Esophagus muscularis mucosa (tissue), 4 donors: ENCODE data around the gene SAT2. TPM values are rescaled to one million over a fixed set of nuclear protein-coding genes. Genes with fewer than 3 reads are reported as not detected.
A peak's percentile ranks its signal among the peaks of the same experiment; 100 is the strongest.

ENCODE experiments used
- DNase-seq: peaks from one replicate; pipeline ENCODE4 v3.0.0-alpha.2; 2017; ENCODE audit errors: extremely low spot score
- H3K27ac ChIP-seq, 4 donors: fragments of 200-600 bp; sonication (generic); replicated peaks in 1 of 4; 1 replicate in 3 of 4; 2 replicates in 1 of 4; pipeline ENCODE4 v1.5.1; 2016 to 2019; ENCODE audit warnings: mild to moderate bottlenecking in 1 of 4
- H3K27me3 ChIP-seq, 4 donors: fragments of 200-600 bp; sonication (generic); one replicate each; pipeline versions ENCODE4 v1.5.1 to v1.6.0; 2016 to 2019
- H3K36me3 ChIP-seq, 4 donors: fragments of 200-600 bp; sonication (generic); one replicate each; pipeline ENCODE4 v1.5.1; 2016 to 2019
- H3K4me1 ChIP-seq, 4 donors: fragments of 200-600 bp; sonication (generic); one replicate each; pipeline ENCODE4 v1.5.1; 2016 to 2019
- H3K4me3 ChIP-seq, 4 donors: fragments of 200-600 bp; sonication (generic); 1 replicate in 2 of 4; 2 replicates in 2 of 4; pipeline ENCODE4 v1.5.1; 2016 to 2019; ENCODE audit warnings: mild to moderate bottlenecking in 4 of 4, moderate library complexity in 1 of 4
- H3K9me3 ChIP-seq, 4 donors: fragments of 200-600 bp; sonication (generic); 1 replicate in 3 of 4; 2 replicates in 1 of 4; pipeline ENCODE4 v1.5.1; 2016 to 2019
- EP300 ChIP-seq: sonication (generic); formaldehyde crosslinking; IDR thresholded peaks from one replicate; pipeline ENCODE4 v1.6.1; 2017; ENCODE audit warnings: antibody characterized with exemption
- POLR2A ChIP-seq: fragments of 450-650 bp; IDR thresholded peaks from one replicate; pipeline ENCODE4 v1.6.1; 2017; ENCODE audit warnings: antibody characterized with exemption, moderate library complexity, mild to moderate bottlenecking, low read depth
- POLR2AphosphoS5 ChIP-seq, 2 donors: sonication (generic); formaldehyde crosslinking; IDR thresholded peaks; one replicate each; pipeline ENCODE4 v1.6.1; 2017; ENCODE audit warnings: antibody characterized with exemption in 2 of 2
- WGBS: methylation state at CpG from one replicate; pipeline ENCODE4 v1.1.5; 2018; 5-methylcytosine and 5-hydroxymethylcytosine counted together
- intact Hi-C: fragments of 100-400 bp; cut with DNase I; formaldehyde crosslinking; loops from one replicate; pipeline ENCODE4 v1.15.1; 2023
- total RNA-seq, 4 donors: library from RNA; depleted of rRNA; stranded (reverse); fragments of >200 nt; gene quantifications; one replicate each; pipeline versions ENCODE4 v1.1.0 to v1.2.1, GENCODE V29; 2016
- TF ChIP-seq, protein P1 (sequence below), 3 experiments: fragments of 200-600 bp in 2 of 3; fragments of 450-650 bp in 1 of 3; sonication (generic) in 2 of 3; IDR thresholded peaks; one replicate each; pipeline ENCODE4 v1.5.1; 2017 to 2019; ENCODE audit warnings: antibody characterized with exemption in 3 of 3, mild to moderate bottlenecking in 2 of 3, moderate library complexity in 1 of 3

The SAT2 gene
- total RNA-seq, 4 donors from 2014 or later, result 54.0 to 71.4 (median 64.2) TPM

DNA sequence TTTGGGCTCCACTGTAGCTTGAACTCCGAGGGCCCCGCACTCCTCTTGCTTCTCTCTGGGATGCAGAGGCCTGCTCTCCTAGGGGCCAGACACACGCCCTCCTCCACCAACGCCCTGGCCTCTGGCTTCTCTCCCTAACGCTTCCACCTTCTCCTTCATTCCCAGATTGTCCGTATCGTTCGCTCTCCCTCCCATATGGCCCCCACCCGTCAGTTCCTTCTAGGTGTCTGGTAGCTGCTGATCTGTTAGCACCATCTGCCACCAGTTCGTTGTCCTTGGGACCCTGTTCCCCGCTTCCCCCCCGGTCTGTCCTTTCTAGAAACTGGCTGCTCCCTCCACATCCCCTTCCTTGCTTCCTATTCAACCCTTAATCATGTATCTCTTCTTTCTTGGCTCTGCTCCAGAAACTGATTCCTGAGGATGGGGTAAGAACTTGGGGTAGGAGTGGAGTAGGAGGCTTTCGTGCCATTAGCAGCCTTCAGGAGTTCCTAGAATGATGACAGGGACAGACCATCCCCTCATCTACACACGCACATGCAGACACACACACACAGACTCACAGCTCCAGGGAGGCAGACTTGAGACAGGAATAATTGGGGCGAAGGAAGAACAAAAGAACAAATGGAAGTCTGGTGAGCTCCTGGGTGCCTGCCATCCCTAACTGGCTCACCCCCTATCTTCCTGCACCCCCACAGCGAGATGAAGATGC lies 27.4 kb upstream of the SAT2 start:
- Histone ChIP-seq H3K4me1 (peaks cover 23 to 41% (median 37%) of the 10 kb centered on the region in 4 donors), H3K27ac (no peak overlapping the region), H3K27me3 (peaks cover 0 to 20% (median 19%) of the 10 kb centered on the region in 4 donors), H3K36me3 (no peaks in the 10 kb centered on the region), H3K4me3 (no peak overlapping the region), H3K9me3 (no peaks in the 10 kb centered on the region)
- no peak for DNase-seq
- no peak for TF ChIP-seq EP300
- TF ChIP-seq POLR2A, result no peak
- TF ChIP-seq POLR2AphosphoS5 (IDR thresholded peaks at IDR 0.05), result no peak
- TF ChIP-seq, protein P1, sequence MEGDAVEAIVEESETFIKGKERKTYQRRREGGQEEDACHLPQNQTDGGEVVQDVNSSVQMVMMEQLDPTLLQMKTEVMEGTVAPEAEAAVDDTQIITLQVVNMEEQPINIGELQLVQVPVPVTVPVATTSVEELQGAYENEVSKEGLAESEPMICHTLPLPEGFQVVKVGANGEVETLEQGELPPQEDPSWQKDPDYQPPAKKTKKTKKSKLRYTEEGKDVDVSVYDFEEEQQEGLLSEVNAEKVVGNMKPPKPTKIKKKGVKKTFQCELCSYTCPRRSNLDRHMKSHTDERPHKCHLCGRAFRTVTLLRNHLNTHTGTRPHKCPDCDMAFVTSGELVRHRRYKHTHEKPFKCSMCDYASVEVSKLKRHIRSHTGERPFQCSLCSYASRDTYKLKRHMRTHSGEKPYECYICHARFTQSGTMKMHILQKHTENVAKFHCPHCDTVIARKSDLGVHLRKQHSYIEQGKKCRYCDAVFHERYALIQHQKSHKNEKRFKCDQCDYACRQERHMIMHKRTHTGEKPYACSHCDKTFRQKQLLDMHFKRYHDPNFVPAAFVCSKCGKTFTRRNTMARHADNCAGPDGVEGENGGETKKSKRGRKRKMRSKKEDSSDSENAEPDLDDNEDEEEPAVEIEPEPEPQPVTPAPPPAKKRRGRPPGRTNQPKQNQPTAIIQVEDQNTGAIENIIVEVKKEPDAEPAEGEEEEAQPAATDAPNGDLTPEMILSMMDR (IDR thresholded peaks at IDR 0.05), result no peak
- intact Hi-C loops, result no loop called here
- WGBS, result 74% methylated on average over 16 of the region's 16 CpGs

DNA sequence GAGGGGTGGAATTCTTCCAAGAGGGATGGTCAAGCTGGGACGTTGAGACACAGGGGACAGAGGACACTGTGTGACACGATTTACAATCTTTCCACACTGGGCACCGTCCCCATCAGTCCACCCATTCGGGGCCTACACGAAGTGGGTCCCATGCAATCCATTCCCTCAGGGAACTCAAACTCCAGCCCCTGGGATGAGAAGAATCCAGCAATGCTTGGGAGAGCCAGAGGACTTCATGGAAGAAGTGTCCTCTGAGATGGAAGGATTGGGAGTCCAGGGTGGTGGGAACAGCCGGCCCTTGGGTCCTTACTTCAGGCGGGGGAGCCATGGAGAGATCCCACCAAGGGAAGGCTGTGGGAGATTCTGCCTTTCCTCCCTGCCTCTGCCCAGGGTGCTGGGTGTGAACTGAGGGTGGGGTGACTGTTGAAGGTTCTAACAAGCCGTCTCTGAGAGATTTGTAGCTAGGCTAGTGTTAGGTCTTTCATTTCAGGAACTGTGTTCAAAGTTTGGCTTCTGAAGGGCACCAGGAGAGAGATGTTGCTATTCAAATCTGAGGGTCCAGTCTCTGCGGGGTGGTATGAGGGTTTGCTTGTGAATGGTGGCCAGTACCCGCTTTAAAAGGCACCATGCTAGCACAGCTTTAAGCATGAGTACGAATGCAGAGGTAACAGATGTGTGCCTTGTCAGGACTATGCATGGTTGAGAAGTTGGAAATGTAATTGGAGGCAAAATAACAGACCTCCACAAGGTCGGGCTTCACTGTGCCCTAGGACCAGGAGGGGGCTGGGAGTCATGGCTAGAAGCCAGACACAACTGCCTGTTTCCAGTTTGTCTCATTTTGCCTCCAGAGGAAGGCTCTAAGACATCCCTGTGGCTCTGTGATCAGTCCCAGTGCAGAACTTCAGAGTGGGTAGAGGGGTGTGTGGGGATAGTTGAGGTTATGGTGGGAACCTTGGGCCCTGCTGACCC lies 25.1 kb upstream of the SAT2 start:
- H3K9me3 ChIP-seq, result no peaks in the 10 kb centered on the region
- 63% methylated on average over 12 of the region's 12 CpGs for WGBS
- H3K27ac ChIP-seq, result peak overlapping the region in 1 of 4 donors; percentile 72

DNA sequence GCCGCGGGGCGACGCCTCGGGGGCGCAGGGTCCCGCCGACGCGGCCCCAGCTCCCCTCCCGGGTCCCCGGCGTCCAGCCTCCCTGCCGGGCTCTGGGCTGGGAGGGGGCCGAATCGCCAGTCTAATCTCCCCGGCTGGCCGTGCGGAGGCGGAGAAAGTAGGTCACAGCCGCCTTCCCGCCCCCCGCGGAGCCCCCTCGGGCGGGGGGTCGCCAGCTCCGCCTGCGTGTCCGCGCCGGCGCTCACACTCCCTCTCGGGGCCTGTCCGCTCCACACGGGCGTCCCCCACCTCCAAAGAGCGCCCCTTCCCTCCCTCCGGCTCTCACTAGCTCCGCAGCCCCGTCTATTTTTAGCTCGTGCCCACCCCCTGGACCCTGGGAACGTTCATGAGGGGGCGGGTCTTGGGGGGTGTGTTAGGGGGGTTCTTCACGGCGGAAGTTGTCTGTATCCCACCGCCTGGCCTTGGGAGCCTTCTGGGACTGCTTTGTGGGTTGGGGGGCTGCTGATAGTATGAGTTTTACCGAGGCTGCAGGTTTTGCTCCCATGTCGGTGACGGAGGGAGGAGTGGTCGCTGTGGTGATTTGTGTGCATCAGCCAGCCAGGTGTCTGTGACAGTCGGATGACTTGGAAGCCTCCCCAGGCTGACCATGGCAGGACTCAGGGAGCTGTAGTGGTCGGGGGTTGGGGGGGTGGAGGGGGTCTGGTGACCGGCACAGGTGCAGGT lies 24.2 kb upstream of the SAT2 start:
- Histone ChIP-seq H3K27ac (peak overlapping the region; percentile 52 to 72 (median 66)), H3K27me3 (peaks cover 0 to 39% (median 24%) of the 10 kb centered on the region in 4 donors), H3K4me1 (peaks cover 23 to 34% (median 31%) of the 10 kb centered on the region in 4 donors), H3K36me3 (no peaks in the 10 kb centered on the region), H3K4me3 (peak overlapping the region; percentile 55 to 63 (median 58)), H3K9me3 (no peaks in the 10 kb centered on the region)
- 15% methylated on average over 12 of the region's 54 CpGs for WGBS
- DNase-seq, result no peak
- no peak for TF ChIP-seq EP300
- TF ChIP-seq POLR2AphosphoS5 (IDR thresholded peaks at IDR 0.05), result no peak
- no peak for TF ChIP-seq POLR2A
- TF ChIP-seq, protein P1 (IDR thresholded peaks at IDR 0.05), result no peak
- intact Hi-C loops, result no loop called here

More for the DNA sequence above, 25.1 kb upstream of the SAT2 start:
- intact Hi-C loops, result no loop called here
- Histone ChIP-seq H3K36me3 (no peaks in the 10 kb centered on the region), H3K4me3 (peak overlapping the region in 1 of 4 donors; percentile 59), H3K4me1 (peaks cover 23 to 43% (median 38%) of the 10 kb centered on the region in 4 donors), H3K27me3 (peaks cover 0 to 39% (median 24%) of the 10 kb centered on the region in 4 donors)
- TF ChIP-seq, protein P1 (IDR thresholded peaks at IDR 0.05), result no peak
- no peak for TF ChIP-seq POLR2AphosphoS5 (IDR thresholded peaks at IDR 0.05)
- TF ChIP-seq EP300, result no peak
- no peak for TF ChIP-seq POLR2A
- DNase-seq, result no peak

DNA sequence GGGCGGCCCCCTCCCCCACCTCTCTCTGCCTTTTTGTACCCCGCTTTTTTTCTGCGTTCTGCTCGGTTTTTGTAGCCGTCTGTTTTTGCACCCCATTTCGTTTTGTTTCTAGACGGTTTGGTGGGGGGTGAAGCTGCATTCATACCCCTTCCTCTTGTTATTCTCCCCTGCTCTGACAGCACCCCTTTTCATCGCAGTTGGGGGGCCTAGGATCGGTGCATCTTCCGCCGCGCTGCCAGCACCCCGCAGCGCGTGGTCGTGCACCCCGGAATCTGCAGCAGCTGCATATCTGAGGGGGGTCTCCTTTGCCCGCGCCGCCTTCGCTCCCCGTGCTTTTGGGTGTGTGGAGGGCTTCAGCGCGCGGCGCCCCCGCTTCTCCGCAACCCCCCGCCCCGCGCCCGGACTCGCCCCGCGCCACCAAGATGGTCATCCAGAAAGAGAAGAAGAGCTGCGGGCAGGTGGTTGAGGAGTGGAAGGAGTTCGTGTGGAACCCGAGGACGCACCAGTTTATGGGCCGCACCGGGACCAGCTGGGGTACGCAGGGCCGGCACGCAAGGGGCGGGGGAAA lies 23.6 kb upstream of the SAT2 start:
- H3K4me1 ChIP-seq, result peaks cover 19 to 28% (median 26%) of the 10 kb centered on the region in 4 donors
- H3K27me3 ChIP-seq, result peaks cover 0 to 39% (median 24%) of the 10 kb centered on the region in 4 donors
- H3K4me3 ChIP-seq, result peak overlapping the region; percentile 55 to 63 (median 58)
- WGBS, result 1% methylated on average over 19 of the region's 45 CpGs
- DNase-seq, result no peak
- H3K36me3 ChIP-seq, result no peaks in the 10 kb centered on the region
- H3K9me3 ChIP-seq, result no peaks in the 10 kb centered on the region
- peak overlapping the region; percentile 52 to 72 (median 66) for H3K27ac ChIP-seq
- TF ChIP-seq POLR2AphosphoS5 (IDR thresholded peaks at IDR 0.05), result no peak
- no peak for TF ChIP-seq POLR2A
- TF ChIP-seq EP300, result no peak
- TF ChIP-seq, protein P1 (IDR thresholded peaks at IDR 0.05), result no peak
- intact Hi-C loops, result no loop called here
